IMR-90 (cell line): ENCODE data around the gene ZNF407. TPM values are rescaled to one million over a fixed set of nuclear protein-coding genes. Genes with fewer than 3 reads are reported as not detected.

Experiments
- ATAC-seq: fragments of 200-7000 bp; cut with Tn5 transposase; 2 replicates; pipeline ENCODE4 v1.9.1; 2020; ENCODE audit warnings: low read depth, mild to moderate bottlenecking, moderate library complexity
- BruUV-seq: library from RNA; stranded (reverse); fragments of 400-500 nt; replicated peaks from 2 replicates; lab custom pipeline; 2021; lab: Mats Ljungman, UMichigan
- CTCF ChIA-PET: fragments of 300-600 bp; formaldehyde crosslinking; extraction: SDS; loops from one replicate; lab custom pipeline; 2021; ENCODE audit warnings: antibody characterized with exemption; lab: Yijun Ruan, JAX
- POLR2A ChIA-PET: fragments of 300-600 bp; sonication (Branson Sonifier 250); formaldehyde crosslinking; loops from one replicate; lab custom pipeline; 2022; ENCODE audit warnings: antibody characterized with exemption; ENCODE audit not compliant: unreplicated experiment; lab: Charles Lee
- DNase-seq: peaks from one replicate; pipeline ENCODE4 v3.0.0; 2013
- H2AFZ ChIP-seq: replicated peaks from 2 replicates; pipeline ENCODE3; 2013; ENCODE audit warnings: low read length, mild to moderate bottlenecking; ENCODE audit not compliant: poor library complexity
- H2AK5ac ChIP-seq: 2 replicates; pipeline ENCODE4 v1.6.1; 2013; ENCODE audit warnings: low read depth, low read length, inconsistent platforms
- H2AK9ac ChIP-seq: replicated peaks from 2 replicates; pipeline ENCODE3; 2013; ENCODE audit warnings: mild to moderate bottlenecking, low read depth, low read length, moderate library complexity; ENCODE audit not compliant: poor library complexity
- H2BK120ac ChIP-seq: 2 replicates; pipeline ENCODE4 v1.6.1; 2013; ENCODE audit warnings: low read depth, low read length, inconsistent platforms
- H2BK15ac ChIP-seq: 3 replicates; pipeline ENCODE4 v1.6.1; 2013; ENCODE audit warnings: low read depth, low read length, inconsistent platforms
- H2BK20ac ChIP-seq: 2 replicates; pipeline ENCODE4 v1.6.1; 2013; ENCODE audit warnings: low read depth, mild to moderate bottlenecking, inconsistent platforms, low read length, moderate library complexity
- H2BK5ac ChIP-seq: 2 replicates; pipeline ENCODE4 v1.6.1; 2013; ENCODE audit warnings: mild to moderate bottlenecking, low read depth, low read length, inconsistent platforms; ENCODE audit not compliant: poor library complexity, severe bottlenecking
- H3K14ac ChIP-seq: replicated peaks from 2 replicates; pipeline ENCODE4 v1.6.1; 2013; ENCODE audit warnings: low read depth, low read length, inconsistent platforms
- H3K18ac ChIP-seq: 2 replicates; pipeline ENCODE4 v1.6.1; 2013; ENCODE audit warnings: low read depth, low read length, control low read depth
- H3K23ac ChIP-seq: 2 replicates; pipeline ENCODE4 v1.6.1; 2013; ENCODE audit warnings: low read depth, low read length, inconsistent platforms
- H3K27ac ChIP-seq: 2 replicates; pipeline ENCODE4 v1.5.1; 2013; ENCODE audit warnings: mild to moderate bottlenecking, control low read depth, low read length; ENCODE audit not compliant: insufficient read depth
- H3K27me3 ChIP-seq: 2 replicates; pipeline ENCODE4 v1.6.1; 2013; ENCODE audit warnings: low read length; ENCODE audit not compliant: control insufficient read depth, insufficient read depth
- H3K36me3 ChIP-seq: 2 replicates; pipeline ENCODE4 v1.6.1; 2013; ENCODE audit warnings: low read length, mixed read lengths; ENCODE audit not compliant: control insufficient read depth, insufficient read depth
- H3K4ac ChIP-seq: 2 replicates; pipeline ENCODE4 v1.6.1; 2013; ENCODE audit warnings: low read depth, low read length, inconsistent platforms
- H3K4me1 ChIP-seq: 2 replicates; pipeline ENCODE4 v1.6.1; 2013; ENCODE audit warnings: low read length, mixed read lengths; ENCODE audit not compliant: control insufficient read depth, insufficient read depth
- H3K4me2 ChIP-seq: 2 replicates; pipeline ENCODE4 v1.6.1; 2013; ENCODE audit warnings: low read depth, mild to moderate bottlenecking, control low read depth, low read length, moderate library complexity
- H3K4me3 ChIP-seq: 2 replicates; pipeline ENCODE4 v1.5.1; 2013; ENCODE audit warnings: low read depth, mild to moderate bottlenecking, control low read depth, low read length, moderate library complexity; ENCODE audit not compliant: insufficient read depth
- H3K56ac ChIP-seq: 2 replicates; pipeline ENCODE4 v1.6.1; 2013; ENCODE audit warnings: low read length, inconsistent platforms; ENCODE audit not compliant: insufficient read depth; ENCODE audit errors: extremely low read depth
- H3K79me1 ChIP-seq, 2 experiments: 2 replicates each; pipeline ENCODE4 v1.6.1; 2013; ENCODE audit warnings: low read length in 2 of 2, inconsistent platforms in 1 of 2, low read depth in 1 of 2
- H3K9ac ChIP-seq: 2 replicates; pipeline ENCODE4 v1.6.1; 2013; ENCODE audit warnings: low read depth, low read length, control low read depth
- H3K9me1 ChIP-seq: 2 replicates; pipeline ENCODE4 v1.6.1; 2013; ENCODE audit warnings: low read length, inconsistent platforms; ENCODE audit not compliant: insufficient read depth
- H3K9me3 ChIP-seq: 2 replicates; pipeline ENCODE4 v1.6.1; 2013; ENCODE audit warnings: low read length; ENCODE audit not compliant: control insufficient read depth, insufficient read depth
- H4K20me1 ChIP-seq: 2 replicates; pipeline ENCODE4 v1.6.1; 2013; ENCODE audit warnings: low read length, inconsistent platforms; ENCODE audit not compliant: insufficient read depth
- H4K5ac ChIP-seq: 2 replicates; pipeline ENCODE4 v1.6.1; 2013; ENCODE audit warnings: mild to moderate bottlenecking, low read depth, low read length, control low read depth
- H4K8ac ChIP-seq, 2 experiments: 2 replicates each; pipeline ENCODE4 v1.6.1; 2013; ENCODE audit warnings: low read depth in 2 of 2, low read length in 2 of 2, control low read depth in 1 of 2, inconsistent platforms in 1 of 2
- H4K91ac ChIP-seq: 2 replicates; pipeline ENCODE4 v1.6.1; 2013; ENCODE audit warnings: low read depth, low read length, inconsistent platforms; ENCODE audit not compliant: insufficient read depth
- CEBPB ChIP-seq: IDR thresholded peaks from 2 replicates; pipeline ENCODE4 v1.6.1; 2012; ENCODE audit warnings: low read depth, low read length, improper control_type of control experiment
- MXI1 ChIP-seq: IDR thresholded peaks from 2 replicates; pipeline ENCODE4 v1.6.1; 2012; ENCODE audit warnings: low read depth, mild to moderate bottlenecking, low read length, moderate library complexity, borderline replicate concordance
- WGBS, 2 experiments: methylation state at CpG; one replicate each; pipeline versions ENCODE4 v1.1.5 to v1.1.7; 2013; ENCODE audit warnings: missing lambda C conversion rate in 2 of 2; ENCODE audit not compliant: insufficient read length in 1 of 2; ENCODE audit errors: extremely low coverage in 2 of 2; 5-methylcytosine and 5-hydroxymethylcytosine counted together
- dilution Hi-C: fragments of 300-500 bp; cut with HindIII; formaldehyde crosslinking; loops from one replicate; pipeline ENCODE4 v1.14.3; 2018; ENCODE audit warnings: low sequenced_read_pairs; ENCODE audit not compliant: unreplicated experiment
- in situ Hi-C: fragments of 300-500 bp; cut with MboI; formaldehyde crosslinking; loops from 3 replicates; pipeline ENCODE4 v1.14.3; 2019; ENCODE audit warnings: low sequenced_read_pairs, inconsistent platforms, mixed read lengths
- intact Hi-C: fragments of 100-400 bp; cut with micrococcal nuclease; formaldehyde crosslinking; loops from 2 replicates; pipeline ENCODE4 v1.10.0; 2022
- polyA plus RNA-seq, 3 experiments: library from polyadenylated mRNA; depleted of rRNA; stranded (reverse); fragments of >200 nt; gene quantifications; 2 replicates each; pipeline ENCODE4 v1.2.3, GENCODE V29; 2012; ENCODE audit warnings: low replicate concordance in 1 of 3
- total RNA-seq: library from RNA; depleted of rRNA; stranded (reverse); fragments of >200 nt; gene quantifications from 2 replicates; pipeline ENCODE4 v1.2.3, GENCODE V29; 2012

Gene ZNF407
- total and polyA plus RNA-seq, 2 of the 4 experiments (the other 2 are of a cell fraction): 3.1 to 20.1 TPM

DNA sequence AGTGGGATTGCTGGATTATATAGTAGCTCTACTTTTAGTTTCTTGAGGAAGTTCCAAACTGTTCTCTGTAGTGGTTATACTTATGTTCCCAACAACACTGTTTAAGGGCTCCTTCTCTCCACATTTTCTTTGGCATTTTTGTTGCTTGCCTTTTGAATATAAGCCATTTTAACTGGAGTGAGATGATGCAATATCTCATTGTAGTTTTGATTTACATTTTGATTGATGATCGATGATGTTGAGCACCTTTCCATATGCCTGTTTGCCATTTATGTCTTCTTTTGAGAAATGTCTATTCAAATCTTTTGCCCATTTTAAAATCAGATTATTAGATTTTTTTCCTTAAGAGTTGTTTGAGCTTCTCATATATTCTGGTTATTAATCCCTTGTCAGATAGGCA lies 368.0 kb downstream of the ZNF407 start:
- Histone ChIP-seq H3K9me1 (no peaks in the 10 kb centered on the region; the same call in 1 of the 2 replicates), H2AK9ac (no peak overlapping the region), H3K4me3 (no peak overlapping the region), H4K8ac (no peak overlapping the region), H2AK5ac (no peak overlapping the region), H2BK5ac (no peak overlapping the region), H2BK15ac (no peak overlapping the region), H3K56ac (no peak overlapping the region), H3K14ac (no peak overlapping the region), H2AFZ (no peak overlapping the region), H3K27me3 (no peaks in the 10 kb centered on the region), H3K4ac (no peak overlapping the region), H2BK20ac (no peak overlapping the region), H4K91ac (no peak overlapping the region), H4K20me1 (no peaks in the 10 kb centered on the region), H3K9me3 (no peaks in the 10 kb centered on the region), H3K9ac (no peak overlapping the region), H2BK120ac (no peak overlapping the region), H3K79me1 (0 out of 4 replicates have a peak, but pooled peaks cover 0 to 3% of the 10 kb centered on the region in 2 experiments), H3K4me1 (no peaks in the 10 kb centered on the region), H3K23ac (no peak overlapping the region), H3K4me2 (no peak overlapping the region), H3K18ac (no peak overlapping the region), H3K36me3 (no peaks in the 10 kb centered on the region), H3K27ac (no peak overlapping the region), H4K5ac (no peak overlapping the region)
- dilution Hi-C loops: no loop called here
- CTCF ChIA-PET: no interaction called here
- intact Hi-C loops: no loop called here
- in situ Hi-C loops: no loop called here
- no CpG with 5 or more reads among the region's 1 CpG for WGBS, 2 experiments
- ATAC-seq (no peak), DNase-seq (no peak)
- POLR2A ChIA-PET: no interaction called here
- no TSS peak for BruUV-seq
- TF ChIP-seq CEBPB (peak; percentile 69), MXI1 (no peak)
